Osteoblast (primary cell): ENCODE measurements around the gene GRID1. TPM values are rescaled to one million over a fixed set of nuclear protein-coding genes. Genes with fewer than 3 reads are reported as not detected.

ENCODE experiments used
- DNase-seq: peaks from one replicate; pipeline ENCODE4 v3.0.0; 2011; ENCODE audit warnings: low spot score, mixed read lengths; ENCODE audit not compliant: insufficient read length; ENCODE audit errors: missing footprints
- H2AFZ ChIP-seq: 2 replicates; pipeline ENCODE4 v1.6.0; 2011; ENCODE audit warnings: mild to moderate bottlenecking, low read length
- H3K27ac ChIP-seq: 2 replicates; pipeline ENCODE4 v1.5.1; 2011; ENCODE audit warnings: mild to moderate bottlenecking, low read depth, low read length, moderate library complexity
- H3K27me3 ChIP-seq: 2 replicates; pipeline ENCODE4 v1.6.0; 2012; ENCODE audit warnings: mild to moderate bottlenecking, control low read depth, inconsistent platforms, low read length, moderate library complexity; ENCODE audit not compliant: insufficient read depth
- H3K36me3 ChIP-seq: 2 replicates; pipeline ENCODE4 v1.5.1; 2011; ENCODE audit warnings: mild to moderate bottlenecking, low read length, control low read depth, moderate library complexity; ENCODE audit not compliant: insufficient read depth
- H3K4me1 ChIP-seq: 2 replicates; pipeline ENCODE4 v1.5.1; 2011; ENCODE audit warnings: mild to moderate bottlenecking, low read length, control low read depth, moderate library complexity; ENCODE audit not compliant: insufficient read depth
- H3K4me2 ChIP-seq: 2 replicates; pipeline ENCODE4 v1.6.0; 2011; ENCODE audit warnings: mild to moderate bottlenecking, low read length; ENCODE audit not compliant: insufficient read depth
- H3K4me3 ChIP-seq: fragments of 200-600 bp; sonication (generic); 3 replicates; pipeline ENCODE4 v1.5.1; 2012; ENCODE audit warnings: mild to moderate bottlenecking, low read length, inconsistent platforms; ENCODE audit not compliant: insufficient read depth
- H3K79me2 ChIP-seq: 2 replicates; pipeline ENCODE4 v1.6.0; 2012; ENCODE audit warnings: mild to moderate bottlenecking, low read length, control low read depth, inconsistent platforms; ENCODE audit not compliant: insufficient read depth
- H3K9me3 ChIP-seq: 2 replicates; pipeline ENCODE4 v1.5.1; 2011; ENCODE audit warnings: low read depth, low read length, control low read depth
- H4K20me1 ChIP-seq: 2 replicates; pipeline ENCODE4 v1.6.0; 2012; ENCODE audit warnings: mild to moderate bottlenecking, low read length, control low read depth; ENCODE audit not compliant: insufficient read depth
- total RNA-seq: library from RNA; depleted of rRNA; stranded (reverse); fragments of >200 nt; gene quantifications from 2 replicates; pipeline ENCODE4 v1.2.3, GENCODE V29; 2012
- TF ChIP-seq, protein P1 (sequence below): IDR thresholded peaks from 2 replicates; pipeline ENCODE4 v1.5.1; 2011; ENCODE audit warnings: mild to moderate bottlenecking, low read depth, low read length, moderate library complexity; ENCODE audit errors: extremely low read depth

GRID1 gene
- total RNA-seq, 1 donor, result not detected

DNA sequence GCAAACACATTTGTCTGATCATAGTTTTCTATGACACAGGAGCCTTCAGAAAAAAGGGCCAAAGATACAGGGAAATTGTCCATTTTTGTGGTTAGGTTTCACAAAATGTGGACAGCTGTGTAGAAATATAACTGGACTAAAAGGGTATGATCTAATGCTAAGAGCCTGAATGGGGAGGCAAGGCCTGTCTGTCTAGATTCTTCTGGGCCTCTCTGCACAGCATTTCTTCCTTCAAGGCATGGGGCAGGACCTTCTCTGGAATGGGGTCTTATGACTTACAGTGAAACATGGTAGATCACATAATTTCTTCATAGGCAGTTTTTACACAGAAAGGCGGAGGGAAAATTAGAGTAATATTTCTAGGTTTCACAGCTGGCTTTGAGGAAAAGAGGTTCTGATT, 795.7 kb downstream of the GRID1 start:
- Histone ChIP-seq H3K36me3 (no peaks in the 10 kb centered on the region), H3K9me3 (no peaks in the 10 kb centered on the region), H3K4me2 (no peak overlapping the region), H3K27ac (no peak overlapping the region), H3K27me3 (no peaks in the 10 kb centered on the region), H4K20me1 (no peaks in the 10 kb centered on the region), H3K79me2 (no peaks in the 10 kb centered on the region), H3K4me1 (no peaks in the 10 kb centered on the region), H2AFZ (no peak overlapping the region), H3K4me3 (no peak overlapping the region)
- TF ChIP-seq, protein P1, sequence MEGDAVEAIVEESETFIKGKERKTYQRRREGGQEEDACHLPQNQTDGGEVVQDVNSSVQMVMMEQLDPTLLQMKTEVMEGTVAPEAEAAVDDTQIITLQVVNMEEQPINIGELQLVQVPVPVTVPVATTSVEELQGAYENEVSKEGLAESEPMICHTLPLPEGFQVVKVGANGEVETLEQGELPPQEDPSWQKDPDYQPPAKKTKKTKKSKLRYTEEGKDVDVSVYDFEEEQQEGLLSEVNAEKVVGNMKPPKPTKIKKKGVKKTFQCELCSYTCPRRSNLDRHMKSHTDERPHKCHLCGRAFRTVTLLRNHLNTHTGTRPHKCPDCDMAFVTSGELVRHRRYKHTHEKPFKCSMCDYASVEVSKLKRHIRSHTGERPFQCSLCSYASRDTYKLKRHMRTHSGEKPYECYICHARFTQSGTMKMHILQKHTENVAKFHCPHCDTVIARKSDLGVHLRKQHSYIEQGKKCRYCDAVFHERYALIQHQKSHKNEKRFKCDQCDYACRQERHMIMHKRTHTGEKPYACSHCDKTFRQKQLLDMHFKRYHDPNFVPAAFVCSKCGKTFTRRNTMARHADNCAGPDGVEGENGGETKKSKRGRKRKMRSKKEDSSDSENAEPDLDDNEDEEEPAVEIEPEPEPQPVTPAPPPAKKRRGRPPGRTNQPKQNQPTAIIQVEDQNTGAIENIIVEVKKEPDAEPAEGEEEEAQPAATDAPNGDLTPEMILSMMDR, result no peak
- DNase-seq, result no peak

DNA sequence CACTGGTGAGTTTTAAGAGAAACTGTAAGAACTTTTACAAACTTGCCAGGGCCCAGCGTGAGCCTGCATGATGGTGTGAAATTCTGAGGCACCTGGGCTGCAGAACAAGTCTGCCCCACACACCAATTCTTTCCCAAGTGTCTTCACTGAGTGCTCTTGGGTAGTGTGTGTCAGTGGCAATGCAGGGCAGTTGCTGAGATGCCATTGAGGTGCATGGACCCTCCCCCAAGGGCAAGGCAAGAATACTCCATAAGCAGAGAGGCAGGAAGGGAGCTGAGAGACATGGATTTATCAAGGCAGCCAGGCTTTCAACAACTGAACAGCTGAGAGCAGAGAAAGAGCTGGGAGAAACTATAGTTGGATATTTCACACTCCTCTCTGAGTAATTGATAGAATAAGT, 801.2 kb downstream of the GRID1 start:
- no peak for DNase-seq
- TF ChIP-seq, protein P1, result no peak
- Histone ChIP-seq H4K20me1 (no peaks in the 10 kb centered on the region), H2AFZ (no peak overlapping the region), H3K36me3 (no peaks in the 10 kb centered on the region), H3K4me3 (no peak overlapping the region), H3K27ac (no peak overlapping the region), H3K27me3 (no peaks in the 10 kb centered on the region), H3K9me3 (no peaks in the 10 kb centered on the region), H3K4me2 (no peak overlapping the region), H3K79me2 (no peaks in the 10 kb centered on the region), H3K4me1 (no peaks in the 10 kb centered on the region)

DNA sequence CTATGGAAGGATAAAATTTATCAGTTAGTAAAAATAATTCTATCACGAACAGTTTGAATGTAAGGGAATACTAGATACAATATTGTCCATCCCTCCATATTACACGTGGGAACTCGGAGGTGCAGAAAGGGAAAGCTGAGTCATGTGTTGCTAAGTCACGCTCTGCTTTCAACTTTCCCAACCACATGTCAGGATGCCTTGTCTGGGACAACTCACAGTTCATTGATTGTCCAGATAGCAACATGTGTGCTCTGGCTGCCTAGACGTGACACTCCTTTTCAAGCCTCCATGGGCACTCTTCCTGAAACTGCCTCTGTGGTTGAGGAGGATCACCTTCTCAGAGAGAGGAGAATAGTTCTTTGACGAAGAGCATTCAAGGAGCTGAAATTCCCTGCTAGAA, 808.1 kb downstream of the GRID1 start:
- Histone ChIP-seq H3K27me3 (no peaks in the 10 kb centered on the region), H3K4me1 (no peaks in the 10 kb centered on the region), H4K20me1 (no peaks in the 10 kb centered on the region), H3K27ac (no peak overlapping the region), H3K4me2 (no peak overlapping the region), H3K4me3 (no peak overlapping the region), H3K79me2 (no peaks in the 10 kb centered on the region), H2AFZ (no peak overlapping the region), H3K9me3 (no peaks in the 10 kb centered on the region), H3K36me3 (no peaks in the 10 kb centered on the region)
- TF ChIP-seq, protein P1, result no peak
- no peak for DNase-seq

DNA sequence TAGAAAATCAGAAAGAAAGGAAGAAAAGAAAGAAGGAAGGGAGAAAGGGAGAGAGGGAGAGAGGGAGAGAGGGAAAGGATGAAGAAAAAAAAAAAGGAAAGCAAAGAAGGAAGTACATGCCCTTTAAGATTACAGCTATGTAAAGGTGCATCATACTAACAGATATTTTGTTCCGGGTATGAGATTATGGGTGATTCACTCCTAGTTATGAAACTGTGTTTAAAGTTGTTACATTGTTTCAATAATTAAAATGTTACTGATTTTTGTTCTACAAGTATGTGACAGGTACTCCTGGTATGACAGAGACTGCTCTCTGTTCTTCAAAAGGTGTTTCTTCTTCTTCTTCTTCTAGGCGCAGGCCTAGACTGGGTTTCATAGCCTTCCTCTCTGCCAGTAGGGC, 808.9 kb downstream of the GRID1 start:
- no peaks in the 10 kb centered on the region for H3K4me1 ChIP-seq
- TF ChIP-seq, protein P1, result no peak
- no peak overlapping the region for H3K4me2 ChIP-seq
- no peak overlapping the region for H2AFZ ChIP-seq
- no peaks in the 10 kb centered on the region for H3K36me3 ChIP-seq
- H3K4me3 ChIP-seq, result no peak overlapping the region
- DNase-seq, result no peak
- no peaks in the 10 kb centered on the region for H3K79me2 ChIP-seq
- H3K9me3 ChIP-seq, result no peaks in the 10 kb centered on the region
- H3K27ac ChIP-seq, result no peak overlapping the region
- no peaks in the 10 kb centered on the region for H4K20me1 ChIP-seq
- H3K27me3 ChIP-seq, result no peaks in the 10 kb centered on the region
